ENCODE data around the gene CBLC. TPM values are rescaled to one million over a fixed set of nuclear protein-coding genes. Genes with fewer than 3 reads are reported as not detected.
A peak's percentile ranks its signal among the peaks of the same experiment; 100 is the strongest.

Gene CBLC
- total RNA-seq, 2 experiments from 2014 or later, result not detected

DNA sequence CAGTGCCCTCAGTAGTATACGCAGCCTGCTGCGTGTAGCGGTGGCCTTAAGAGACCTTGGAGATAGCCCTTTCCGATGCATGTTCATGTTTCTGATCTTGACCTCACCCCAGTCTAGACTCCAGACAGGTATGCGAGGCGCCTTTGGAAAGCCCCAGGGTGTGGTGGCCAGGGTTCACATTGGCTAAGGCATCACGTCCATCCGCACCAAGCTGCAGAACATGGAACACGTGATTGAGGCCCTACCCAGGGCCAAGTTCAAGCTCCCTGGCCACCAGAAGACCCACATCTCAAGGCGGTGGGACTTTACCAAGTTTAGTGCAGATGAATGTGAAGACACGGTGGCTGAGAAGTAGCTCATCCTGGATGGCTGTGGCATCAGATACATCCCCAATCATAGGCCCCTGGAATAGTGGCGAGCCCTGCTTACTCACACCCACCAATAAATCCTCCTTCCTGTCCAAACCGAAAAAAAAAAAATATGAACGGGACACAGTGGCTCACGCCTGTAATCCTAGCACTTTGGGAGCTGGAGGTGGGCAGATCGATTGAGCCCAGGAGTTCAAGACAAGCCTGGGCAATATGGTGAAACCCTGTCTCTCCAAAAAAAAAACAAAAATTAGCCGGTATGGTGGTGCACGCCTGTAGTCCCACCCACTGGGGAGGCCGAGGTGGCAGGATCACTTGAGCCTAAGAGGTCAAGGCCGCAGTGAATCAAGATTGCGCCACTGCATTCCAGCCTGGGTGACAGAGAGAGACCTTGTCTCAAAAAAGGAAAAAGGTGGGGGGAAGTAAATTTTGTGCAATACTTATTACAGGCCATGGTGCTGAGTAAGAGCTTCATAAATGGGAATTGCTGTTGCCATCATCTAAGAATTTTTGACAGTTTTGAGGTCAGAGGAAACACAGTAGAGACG is 12.4 kb upstream of the CBLC start:
- no peak overlapping the region for H3K27ac Mint-ChIP-seq
- H3K9me3 Mint-ChIP-seq, result no peaks in the 10 kb centered on the region
- no peaks in the 10 kb centered on the region for H3K9me3 ChIP-seq (ENCODE audit: control insufficient read depth in 1 of 2, insufficient read depth in 1 of 2, low read length in 2 of 2)
- peaks cover 9% of the 10 kb centered on the region for H3K36me3 Mint-ChIP-seq (ENCODE audit: low read depth)
- peaks cover 2% of the 10 kb centered on the region for H3K36me3 ChIP-seq (ENCODE audit: insufficient read depth, low read length)
- ChIA-PET POLR2A (no interaction called here), CTCF (interaction anchor here (1.1 to 10.7 kb wide), 2 partner anchors 41 to 76 kb away, joined by 3 to 325 read pairs; no protein-coding TSS in a partner anchor)
- peaks cover 33% of the 10 kb centered on the region for H3K4me1 ChIP-seq (ENCODE audit: insufficient read depth, low read length)
- ATAC-seq (ENCODE audit: poor library complexity) (no peak), DNase-seq (peak in 2 of 14 experiments; percentile 52 to 66)
- H3K4me1 Mint-ChIP-seq (ENCODE audit: low read depth), result peaks cover 31% of the 10 kb centered on the region
- H3K27me3 ChIP-seq (ENCODE audit: control insufficient read depth in 1 of 2, insufficient read depth in 2 of 2, low read length in 2 of 2), result no peaks in the 10 kb centered on the region
- H3K27me3 Mint-ChIP-seq, result no peaks in the 10 kb centered on the region
- H3K27ac ChIP-seq (ENCODE audit: low read depth in 1 of 2, low read length in 2 of 2), result no peak overlapping the region
- H3K4me3 ChIP-seq (ENCODE audit: low read length), result no peak overlapping the region
- intact Hi-C loops (cut with DNase I, micrococcal nuclease), result no loop called here
- TF ChIP-seq CTCF (IDR thresholded peaks at IDR 0.05), result no peak
- no peak overlapping the region for H3K4me3 Mint-ChIP-seq

GRCh38 chr19:44765949-44766335 is 11.7 kb upstream of the CBLC start:
- no peak overlapping the region for H3K27ac Mint-ChIP-seq
- peaks cover 32% of the 10 kb centered on the region for H3K4me1 ChIP-seq (ENCODE audit: insufficient read depth, low read length)
- no peaks in the 10 kb centered on the region for H3K36me3 ChIP-seq (ENCODE audit: insufficient read depth, low read length)
- no peak overlapping the region for H3K4me3 ChIP-seq (ENCODE audit: low read length)
- no peak overlapping the region for H3K4me3 Mint-ChIP-seq
- intact Hi-C loops (cut with DNase I, micrococcal nuclease), result no loop called here
- H3K9me3 Mint-ChIP-seq, result no peaks in the 10 kb centered on the region
- POLR2A ChIA-PET, result no interaction called here
- CTCF ChIA-PET, result interaction anchor here (1.1 to 10.7 kb wide), 2 partner anchors 42 to 76 kb away, joined by 3 to 325 read pairs; no protein-coding TSS in a partner anchor
- H3K4me1 Mint-ChIP-seq (ENCODE audit: low read depth), result peaks cover 31% of the 10 kb centered on the region
- ATAC-seq (ENCODE audit: poor library complexity) (no peak), DNase-seq (no peak)
- H3K27me3 Mint-ChIP-seq, result no peaks in the 10 kb centered on the region
- H3K27ac ChIP-seq (ENCODE audit: low read depth in 1 of 2, low read length in 2 of 2), result no peak overlapping the region
- no peaks in the 10 kb centered on the region for H3K27me3 ChIP-seq (ENCODE audit: control insufficient read depth in 1 of 2, insufficient read depth in 2 of 2, low read length in 2 of 2)
- peaks cover 3% of the 10 kb centered on the region for H3K36me3 Mint-ChIP-seq (ENCODE audit: low read depth)
- no peaks in the 10 kb centered on the region for H3K9me3 ChIP-seq (ENCODE audit: control insufficient read depth in 1 of 2, insufficient read depth in 1 of 2, low read length in 2 of 2)
- TF ChIP-seq CTCF (IDR thresholded peaks at IDR 0.05), result no peak

DNA sequence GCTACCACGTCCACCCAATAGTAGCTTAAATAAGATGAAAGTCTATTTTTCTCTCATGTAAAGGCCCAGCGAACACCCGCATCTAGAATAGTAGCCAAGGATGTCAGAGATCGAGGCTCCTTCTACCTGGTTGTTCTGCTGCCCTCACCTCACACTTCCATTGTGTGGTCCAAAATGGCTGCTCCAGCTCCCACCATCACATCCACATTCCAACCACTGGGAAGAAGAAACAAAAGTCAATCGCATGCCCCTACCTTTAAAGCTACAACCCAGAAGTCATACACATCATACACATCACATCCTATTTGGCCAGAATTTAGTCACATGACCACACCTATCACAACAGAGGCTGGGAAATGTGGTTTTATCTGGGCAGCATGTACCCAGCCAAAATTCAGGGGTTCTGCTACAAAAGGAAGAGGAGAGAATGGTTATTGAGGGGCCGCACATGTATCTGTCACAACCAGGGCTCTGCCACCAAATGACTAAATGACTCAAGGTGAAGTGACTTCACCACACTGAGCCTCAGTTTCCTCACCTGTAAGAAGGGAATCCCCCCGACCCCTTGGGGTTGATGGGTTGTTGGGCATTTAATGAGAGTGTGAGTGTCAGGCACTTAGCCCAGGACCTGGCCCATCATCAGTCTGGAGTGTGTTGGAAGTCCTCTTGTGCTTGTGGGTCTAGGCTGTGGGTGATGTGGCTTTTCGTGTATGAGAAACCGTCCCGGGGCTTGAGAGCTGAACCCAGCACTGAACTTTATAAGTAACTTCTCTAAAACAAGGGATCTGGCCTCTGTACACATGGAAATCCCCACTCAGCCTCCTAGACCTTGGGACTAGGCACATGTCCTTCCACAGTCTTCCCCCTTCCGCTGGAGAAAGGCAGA is 10.2 kb upstream of the CBLC start:
- no peaks in the 10 kb centered on the region for H3K27me3 Mint-ChIP-seq
- no peak for ATAC-seq (ENCODE audit: poor library complexity)
- ChIA-PET CTCF (interaction anchor here (1.3 to 10.7 kb wide), 2 partner anchors 18 to 43 kb away, joined by 4 to 325 read pairs; no protein-coding TSS in a partner anchor), POLR2A (interaction anchor here (1.4 kb wide), 1 partner anchor 1304 kb away, joined by 3 read pairs; no protein-coding TSS in a partner anchor)
- no peaks in the 10 kb centered on the region for H3K9me3 ChIP-seq (ENCODE audit: control insufficient read depth in 1 of 2, insufficient read depth in 1 of 2, low read length in 2 of 2)
- no peak overlapping the region for H3K4me3 ChIP-seq (ENCODE audit: low read length)
- no peaks in the 10 kb centered on the region for H3K27me3 ChIP-seq (ENCODE audit: control insufficient read depth in 1 of 2, insufficient read depth in 2 of 2, low read length in 2 of 2)
- intact Hi-C loops (cut with DNase I, micrococcal nuclease), result loop anchor here in 1 of 2 experiments (2.0 kb wide), 1 partner anchor 13 kb away; no protein-coding TSS in a partner anchor
- peaks cover 29% of the 10 kb centered on the region for H3K4me1 ChIP-seq (ENCODE audit: insufficient read depth, low read length)
- no peaks in the 10 kb centered on the region for H3K36me3 Mint-ChIP-seq (ENCODE audit: low read depth)
- DNase-seq, result peak in 2 of 14 experiments; percentile 53 to 66
- H3K27ac Mint-ChIP-seq, result no peak overlapping the region
- H3K36me3 ChIP-seq (ENCODE audit: insufficient read depth, low read length), result no peaks in the 10 kb centered on the region
- no peak overlapping the region for H3K27ac ChIP-seq (ENCODE audit: low read depth in 1 of 2, low read length in 2 of 2)
- no peak for TF ChIP-seq CTCF (IDR thresholded peaks at IDR 0.05)
- peaks cover 25% of the 10 kb centered on the region for H3K4me1 Mint-ChIP-seq (ENCODE audit: low read depth)
- H3K4me3 Mint-ChIP-seq, result no peak overlapping the region
- no peaks in the 10 kb centered on the region for H3K9me3 Mint-ChIP-seq

Data from CD4-positive, alpha-beta T cell (primary cell).